Right renal cortex interstitium (tissue), 3 donors: ENCODE data around the gene MYO7B. TPM values are rescaled to one million over a fixed set of nuclear protein-coding genes. Genes with fewer than 3 reads are reported as not detected.
A peak's percentile ranks its signal among the peaks of the same experiment; 100 is the strongest.

ENCODE experiments used
- DNase-seq, 3 donors: peaks; one replicate each; pipeline ENCODE4 v3.0.0-alpha.2; 2013; ENCODE audit warnings: low read depth in 3 of 3, low spot score in 2 of 3
- polyA plus RNA-seq, 3 donors: library from polyadenylated mRNA; unstranded; fragments of 120-200 nt; gene quantifications; one replicate each; pipeline ENCODE4 v1.2.1, GENCODE V29; 2013; ENCODE audit not compliant: insufficient read length in 3 of 3

Gene MYO7B
- polyA plus RNA-seq, 3 donors = 18.0 to 22.3 (median 19.9) TPM

DNA sequence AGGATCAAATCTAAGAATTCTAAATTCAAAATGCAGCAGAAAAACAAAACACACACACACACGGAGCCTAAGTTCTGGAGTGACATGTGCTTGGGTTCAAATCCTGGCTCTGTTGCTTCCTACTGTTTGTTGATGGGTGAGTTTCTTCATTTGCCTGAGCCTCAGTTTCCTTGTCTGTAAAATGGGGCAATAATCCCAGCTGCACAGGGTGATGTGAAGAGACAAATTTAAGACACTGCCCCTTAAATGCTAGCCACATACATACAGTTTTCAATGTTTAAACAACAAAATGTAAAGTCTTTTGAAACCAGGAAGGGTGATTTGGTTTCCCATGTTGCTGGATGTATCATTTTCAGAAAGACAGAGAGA is 109.5 kb downstream of the MYO7B start:
- no peak for DNase-seq

DNA sequence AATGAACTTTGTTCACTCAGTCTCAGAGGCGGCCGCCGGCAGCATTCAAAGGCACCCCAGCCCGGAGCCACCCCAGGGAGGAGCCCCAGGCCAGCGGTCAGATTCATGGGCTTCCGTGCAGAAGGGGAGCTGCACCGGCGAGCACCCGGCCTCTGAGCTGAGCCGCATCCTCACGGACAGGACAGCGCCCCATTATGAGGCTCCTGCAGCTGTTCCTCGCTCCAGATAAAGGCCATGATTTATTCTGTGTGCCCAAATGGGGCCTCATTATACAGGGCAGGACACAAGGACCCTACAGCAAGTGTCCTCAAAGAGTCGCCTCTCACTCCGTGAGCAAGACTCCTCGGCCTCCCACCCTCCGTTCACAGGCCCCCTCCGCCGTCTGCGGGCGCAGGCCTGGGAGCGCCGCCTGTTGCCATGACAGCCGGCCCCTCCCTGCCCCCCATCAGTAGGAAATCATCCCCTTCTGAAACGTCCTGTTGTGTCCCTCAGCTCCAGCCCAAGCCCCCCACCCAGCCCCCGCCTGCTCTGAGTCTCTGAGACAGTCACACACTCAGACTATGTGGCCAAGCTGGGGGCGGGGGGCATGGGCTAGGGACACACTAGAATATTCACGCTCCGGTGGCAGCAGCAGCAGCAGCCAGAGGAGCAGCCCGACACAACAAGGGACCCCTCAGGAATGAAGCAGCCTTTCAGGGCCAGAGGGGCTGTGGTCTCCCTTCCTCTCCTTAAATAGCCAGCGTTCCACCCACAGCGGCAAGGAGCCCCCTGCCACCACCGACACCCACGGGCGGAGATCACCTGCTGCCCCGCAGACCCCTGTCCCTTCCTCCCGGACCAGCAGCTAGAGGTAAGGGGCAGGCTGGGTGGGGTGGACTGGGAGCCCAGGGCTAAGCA is 110.2 kb downstream of the MYO7B start, which contains the start of gene GPR17:
TSS of gene GPR17 (plus strand) at position 759 of the 897 bp plus-strand sequence. CDS start 4,583 bp downstream, outside the sequence.
- DNase-seq = no peak

DNA sequence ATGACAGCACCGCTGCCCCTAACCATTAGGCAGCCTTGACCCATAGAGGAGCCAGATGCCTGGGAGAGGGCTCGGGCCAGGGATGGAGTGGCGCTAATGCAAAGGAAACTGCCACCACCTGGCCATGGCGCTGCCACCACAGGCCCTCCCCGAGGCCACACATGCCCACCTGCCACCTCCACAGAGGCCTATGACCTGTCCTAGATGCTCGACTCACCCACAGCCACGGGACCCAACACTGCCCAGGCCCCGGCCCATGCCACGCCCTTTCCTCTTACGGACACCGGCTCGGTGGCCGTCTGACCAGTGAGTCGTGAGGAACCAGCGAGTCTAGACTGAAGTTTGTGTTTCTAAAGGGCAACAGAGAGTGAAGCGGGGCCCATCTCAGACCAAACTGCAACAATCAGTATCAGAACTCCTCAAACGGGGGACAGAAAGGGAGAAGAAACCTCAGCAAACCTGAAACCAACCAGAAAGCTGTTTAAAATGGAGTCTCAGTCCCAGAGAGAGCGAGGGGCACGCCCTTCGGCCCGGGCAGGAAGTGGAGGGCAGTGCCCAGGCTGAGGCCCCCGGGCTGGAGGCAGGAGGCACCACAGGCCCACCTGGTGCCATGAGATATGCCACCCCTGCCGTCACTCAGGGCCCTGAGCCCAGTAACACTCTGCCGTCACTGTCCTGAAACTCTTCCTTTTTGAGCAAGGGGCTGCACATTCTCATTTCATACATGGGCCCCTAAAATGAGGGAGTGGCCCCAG is 111.2 kb downstream of the MYO7B start:
- no peak for DNase-seq

DNA sequence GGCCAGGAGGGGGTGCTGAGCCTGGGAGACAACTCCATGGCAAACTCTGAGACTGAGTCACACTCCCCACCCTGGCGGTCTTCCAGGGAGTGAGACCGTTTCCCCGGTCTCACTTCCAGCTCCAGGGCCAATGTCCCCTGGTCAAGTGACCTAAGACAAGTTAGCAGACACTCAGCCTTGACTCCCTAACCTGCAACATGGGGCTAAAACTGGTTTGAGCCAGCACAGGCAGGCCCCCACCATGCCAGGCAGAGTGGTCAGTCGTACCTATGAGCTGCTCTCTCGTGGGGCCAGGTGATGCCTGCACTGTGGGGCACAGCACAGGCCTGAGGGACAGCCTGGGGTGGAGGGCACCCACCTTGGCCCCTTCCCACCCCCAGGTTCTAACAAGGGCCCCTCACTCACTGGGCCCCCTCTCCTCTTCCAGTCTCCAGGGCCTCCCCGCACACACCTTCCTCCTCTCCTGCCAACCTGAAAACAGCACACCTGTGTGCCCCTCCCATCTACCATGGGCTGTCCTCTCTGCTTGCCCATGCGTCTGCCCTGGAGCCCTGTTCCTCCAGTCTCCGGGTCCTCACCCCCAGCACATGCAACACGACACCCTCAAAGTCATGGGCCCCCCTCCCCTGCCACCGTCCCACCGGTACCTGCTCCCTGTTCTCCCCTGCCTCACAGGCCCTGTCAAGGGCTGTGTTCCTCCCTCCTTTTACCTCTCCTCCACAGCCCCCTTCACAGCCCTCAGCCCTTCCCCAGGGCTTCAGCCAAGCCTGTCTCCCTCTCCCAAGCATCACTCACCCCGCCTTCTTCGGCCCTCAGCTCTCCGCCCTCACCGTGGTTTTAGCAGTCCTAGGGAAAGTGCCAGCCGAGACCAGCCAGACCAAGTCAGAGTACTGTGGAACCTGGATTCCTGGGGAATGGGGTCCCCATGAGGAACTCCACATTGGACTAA is 112.0 kb downstream of the MYO7B start:
- DNase-seq = no peak

DNA sequence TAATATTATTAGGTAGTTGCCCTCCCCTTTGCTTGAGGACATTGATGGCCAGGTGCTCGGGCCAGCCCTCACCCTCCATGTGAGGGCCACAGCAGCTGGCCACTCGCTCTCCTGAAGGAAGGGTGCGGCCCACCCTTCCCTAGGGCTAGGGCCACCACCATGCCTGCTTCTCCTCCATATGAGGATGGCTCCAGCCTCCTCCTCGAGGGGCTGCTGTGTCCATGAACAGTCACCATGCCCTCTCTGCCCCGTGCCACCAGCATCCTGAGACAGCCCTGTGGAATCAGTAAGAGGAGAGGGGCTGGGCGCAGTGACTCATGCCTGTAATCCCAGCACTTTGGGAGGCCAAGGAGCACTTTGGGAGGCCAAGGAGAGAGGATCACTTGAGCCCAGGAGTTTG is 112.8 kb downstream of the MYO7B start:
- DNase-seq = no peak

DNA sequence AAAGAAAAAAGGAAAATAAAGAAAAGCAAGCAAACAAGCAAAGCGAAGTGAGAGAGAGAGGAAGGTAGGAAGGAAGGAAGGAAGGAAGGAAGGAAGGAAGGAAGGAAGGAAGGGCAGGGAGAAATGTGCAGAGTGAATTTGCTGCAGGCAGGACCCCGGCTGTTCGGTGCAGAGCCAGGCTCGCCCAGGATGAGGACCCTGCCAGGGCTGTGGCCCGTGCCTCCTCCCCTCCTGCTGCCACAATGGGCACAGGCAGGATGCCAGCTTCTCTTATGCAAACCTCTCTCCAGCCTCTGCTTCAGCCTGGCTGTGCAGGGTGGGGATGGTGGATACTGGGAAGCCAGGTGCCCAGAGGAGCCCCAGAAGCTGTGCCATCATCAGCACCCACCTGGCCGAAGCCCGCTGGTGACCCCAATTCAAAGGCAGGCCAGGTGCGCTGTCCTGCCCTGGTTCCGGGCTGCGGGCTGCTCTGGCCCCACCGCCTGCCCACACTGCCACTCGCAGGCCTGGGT is 113.7 kb downstream of the MYO7B start:
- no peak for DNase-seq

DNA sequence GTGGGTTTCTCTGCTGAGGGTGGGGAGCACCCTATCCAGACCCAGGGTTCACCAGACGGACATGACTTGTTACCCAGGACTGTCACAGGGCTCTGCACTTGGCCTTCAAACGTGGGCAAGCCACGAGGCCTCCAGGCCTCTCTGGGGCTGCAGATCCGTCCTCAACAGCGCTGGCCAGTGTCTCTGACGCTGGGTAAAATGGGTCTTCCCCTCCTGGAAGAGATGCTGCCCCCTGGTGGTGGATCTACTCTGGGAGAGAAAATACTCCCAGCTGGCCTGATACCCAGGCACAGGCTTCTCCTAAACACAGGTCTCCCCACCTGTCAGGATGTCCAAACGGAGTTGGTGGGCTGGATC is 114.2 kb downstream of the MYO7B start:
- DNase-seq = peak in 2 of 3 donors; percentile 61 to 63

DNA sequence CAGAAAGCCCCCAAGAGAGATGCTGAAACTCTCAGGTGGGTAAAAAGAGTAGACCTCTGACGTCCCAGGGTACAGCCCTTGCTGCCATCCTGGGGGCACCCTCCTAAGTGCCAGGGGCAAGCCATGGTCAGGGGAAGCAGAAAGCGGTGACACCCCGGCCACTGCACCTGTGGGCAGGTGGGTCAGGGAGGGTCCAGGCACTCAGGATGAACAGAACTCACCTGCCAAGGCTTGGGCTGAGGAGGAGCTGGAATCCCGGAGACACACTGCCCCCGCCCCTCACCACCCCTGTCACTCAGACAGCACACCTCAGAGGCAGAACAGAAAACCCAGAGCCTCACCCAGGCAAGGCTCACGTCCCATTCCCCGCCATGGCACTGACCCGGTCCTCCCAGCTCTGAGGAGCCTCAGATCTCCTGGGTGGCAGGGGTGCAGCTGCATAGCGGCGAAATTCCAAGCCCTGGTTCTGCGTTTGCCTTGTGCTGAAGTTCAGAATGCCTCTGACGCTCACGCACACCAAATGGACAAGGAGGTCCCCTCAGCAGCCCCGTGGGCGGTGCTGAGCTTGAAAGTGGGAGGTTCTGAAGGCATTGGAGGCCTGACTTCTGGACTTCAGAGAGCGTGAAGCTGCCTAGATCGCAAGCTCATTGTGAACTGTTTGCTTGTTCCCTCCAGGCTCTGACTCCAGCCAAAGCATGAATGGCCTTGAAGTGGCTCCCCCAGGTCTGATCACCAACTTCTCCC is 114.7 kb downstream of the MYO7B start:
- DNase-seq = no peak

DNA sequence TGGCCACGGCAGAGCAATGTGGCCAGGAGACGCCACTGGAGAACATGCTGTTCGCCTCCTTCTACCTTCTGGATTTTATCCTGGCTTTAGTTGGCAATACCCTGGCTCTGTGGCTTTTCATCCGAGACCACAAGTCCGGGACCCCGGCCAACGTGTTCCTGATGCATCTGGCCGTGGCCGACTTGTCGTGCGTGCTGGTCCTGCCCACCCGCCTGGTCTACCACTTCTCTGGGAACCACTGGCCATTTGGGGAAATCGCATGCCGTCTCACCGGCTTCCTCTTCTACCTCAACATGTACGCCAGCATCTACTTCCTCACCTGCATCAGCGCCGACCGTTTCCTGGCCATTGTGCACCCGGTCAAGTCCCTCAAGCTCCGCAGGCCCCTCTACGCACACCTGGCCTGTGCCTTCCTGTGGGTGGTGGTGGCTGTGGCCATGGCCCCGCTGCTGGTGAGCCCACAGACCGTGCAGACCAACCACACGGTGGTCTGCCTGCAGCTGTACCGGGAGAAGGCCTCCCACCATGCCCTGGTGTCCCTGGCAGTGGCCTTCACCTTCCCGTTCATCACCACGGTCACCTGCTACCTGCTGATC is 115.4 kb downstream of the MYO7B start:
- DNase-seq = no peak

DNA sequence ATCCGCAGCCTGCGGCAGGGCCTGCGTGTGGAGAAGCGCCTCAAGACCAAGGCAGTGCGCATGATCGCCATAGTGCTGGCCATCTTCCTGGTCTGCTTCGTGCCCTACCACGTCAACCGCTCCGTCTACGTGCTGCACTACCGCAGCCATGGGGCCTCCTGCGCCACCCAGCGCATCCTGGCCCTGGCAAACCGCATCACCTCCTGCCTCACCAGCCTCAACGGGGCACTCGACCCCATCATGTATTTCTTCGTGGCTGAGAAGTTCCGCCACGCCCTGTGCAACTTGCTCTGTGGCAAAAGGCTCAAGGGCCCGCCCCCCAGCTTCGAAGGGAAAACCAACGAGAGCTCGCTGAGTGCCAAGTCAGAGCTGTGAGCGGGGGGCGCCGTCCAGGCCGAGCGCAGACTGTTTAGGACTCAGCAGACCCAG is 115.9 kb downstream of the MYO7B start:
- DNase-seq = no peak

DNA sequence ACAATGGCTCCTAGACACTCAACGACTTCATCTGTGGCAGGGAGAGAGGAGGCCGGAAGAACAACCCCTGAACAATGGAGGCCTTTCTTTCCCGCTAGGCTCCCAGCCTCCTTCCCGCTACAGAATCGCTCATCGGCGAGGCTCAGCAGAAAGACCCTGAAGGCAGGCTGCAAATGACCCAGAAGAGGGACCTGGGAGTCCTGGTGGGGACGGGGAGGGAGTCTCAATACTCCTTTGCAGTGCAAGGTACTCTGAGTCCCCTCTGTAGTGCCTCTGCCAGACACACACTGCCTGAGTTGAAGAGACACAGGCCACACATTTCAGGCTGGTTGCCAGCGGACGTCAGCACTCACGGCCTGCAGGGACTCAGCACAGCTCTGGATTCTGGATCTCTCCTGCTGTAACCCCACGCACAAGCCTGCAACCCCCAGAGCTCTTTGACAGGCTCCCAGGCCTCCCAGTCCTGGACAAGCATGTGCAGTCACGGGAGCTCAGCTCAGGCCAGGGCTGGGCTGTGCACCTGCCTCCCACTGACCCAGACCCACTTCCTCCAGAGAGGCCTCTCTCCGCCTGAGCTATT is 116.6 kb downstream of the MYO7B start:
- DNase-seq = no peak

DNA sequence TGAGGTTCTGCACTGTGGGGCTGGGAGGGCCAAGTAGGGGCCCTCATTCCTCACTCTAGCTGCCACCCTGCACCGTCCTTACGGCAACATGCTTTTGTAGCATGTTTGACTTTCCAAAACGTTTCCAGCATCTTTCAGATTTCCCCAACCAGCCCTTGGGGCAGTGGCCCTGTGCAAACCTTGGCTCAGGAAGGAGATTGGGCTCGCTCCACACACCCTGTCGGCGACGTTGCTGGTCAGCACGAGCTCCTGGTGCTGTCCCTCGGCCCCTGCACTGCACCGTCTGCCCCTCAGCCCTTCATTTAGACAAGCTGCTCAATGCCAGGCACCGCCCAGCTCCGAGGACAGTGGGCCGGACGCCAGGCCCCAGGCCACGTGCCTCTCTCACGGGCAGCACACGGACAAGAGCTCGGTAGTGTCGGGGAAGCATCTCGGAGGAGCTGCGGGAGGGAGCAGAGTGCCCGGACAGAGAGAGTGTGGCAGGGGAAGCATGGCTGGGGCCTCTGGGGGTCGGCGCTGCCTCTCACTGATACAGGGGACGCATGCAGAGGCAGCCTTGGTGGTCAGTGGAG is 117.4 kb downstream of the MYO7B start:
- DNase-seq = no peak

DNA sequence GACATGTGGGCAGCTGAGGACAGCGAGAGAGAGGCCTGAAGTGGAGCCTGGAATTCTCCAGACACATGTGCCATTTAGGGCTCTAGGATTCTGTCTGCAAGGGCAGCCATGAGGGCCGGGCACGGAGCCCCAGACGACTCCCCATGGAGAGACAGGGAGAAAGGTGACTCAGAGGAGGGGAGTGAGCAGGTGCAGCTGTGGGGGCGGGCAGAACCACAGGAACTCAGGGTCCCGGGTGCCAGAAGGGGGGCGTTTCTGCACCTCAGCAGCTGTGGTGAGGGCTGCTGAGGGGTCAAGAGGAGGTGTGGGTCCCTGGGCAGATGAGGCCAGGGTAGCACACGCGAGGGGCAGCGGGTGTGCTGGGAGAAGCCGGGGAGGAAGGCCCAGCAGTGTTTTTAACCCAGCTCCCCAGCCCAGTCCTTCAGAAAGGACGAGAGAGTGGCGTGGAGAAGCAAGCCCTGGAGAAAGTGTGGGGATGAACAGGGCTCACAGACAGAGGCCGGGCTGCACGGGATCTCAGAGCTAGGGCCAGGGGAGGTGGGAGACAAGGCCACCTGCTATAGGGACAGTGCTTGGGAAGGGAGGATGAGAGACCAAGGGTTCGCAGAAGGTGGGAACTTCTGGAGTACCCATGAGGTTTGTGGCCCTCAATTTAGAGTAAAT is 118.1 kb downstream of the MYO7B start:
- no peak for DNase-seq

DNA sequence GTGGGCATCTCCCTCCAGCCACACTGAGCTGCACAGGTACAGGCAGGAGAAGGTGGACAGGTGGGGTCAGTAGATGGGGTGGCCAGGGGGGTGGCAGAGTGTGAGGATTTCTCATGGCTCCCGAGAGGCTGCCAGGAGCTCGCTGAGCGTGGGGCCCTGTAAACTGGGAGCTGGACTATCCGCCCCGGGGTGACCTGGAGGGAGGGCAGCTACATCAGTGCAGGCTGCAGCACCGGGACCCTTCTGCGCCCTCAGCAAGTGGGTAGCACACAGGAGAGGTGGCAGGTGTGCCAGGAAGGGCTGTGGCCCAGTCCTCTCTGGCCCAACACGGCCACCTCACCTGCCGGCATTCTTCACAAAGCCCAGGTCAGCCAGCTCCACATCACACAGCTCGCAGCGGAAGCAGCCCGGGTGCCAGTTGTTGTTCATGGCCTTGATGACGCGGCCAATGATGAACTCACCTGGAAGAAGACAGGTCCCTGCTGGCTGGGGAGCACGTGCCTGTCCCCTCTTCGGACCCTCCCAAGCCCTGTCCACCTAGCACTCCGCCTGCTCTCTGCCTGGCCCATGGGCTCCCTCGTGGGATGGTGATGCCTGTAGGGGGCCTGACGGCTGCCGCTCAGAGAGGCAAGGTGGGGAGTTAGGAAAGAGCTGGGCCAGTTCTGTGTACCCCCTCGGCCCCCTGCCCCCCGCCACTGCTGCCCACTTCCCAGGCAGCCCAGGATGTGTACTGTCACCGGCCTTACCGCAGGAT is 118.8 kb downstream of the MYO7B start:
- no peak for DNase-seq

DNA sequence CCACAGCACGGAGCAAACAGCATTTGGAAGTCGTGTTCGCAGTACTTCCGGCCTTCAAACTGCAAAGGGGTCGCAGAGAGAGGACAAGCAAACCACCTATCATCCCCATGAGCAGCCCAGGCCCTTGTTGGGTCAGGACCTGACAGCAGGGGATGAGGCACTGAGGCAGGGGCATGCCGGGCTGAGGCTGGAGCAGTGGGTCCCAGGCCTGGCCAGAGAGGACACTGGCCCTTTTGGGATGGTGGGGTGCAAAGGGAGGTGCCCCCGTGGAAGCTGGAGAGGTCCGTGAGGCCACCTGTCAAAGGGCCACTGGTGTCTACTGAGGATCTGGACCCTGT is 119.3 kb downstream of the MYO7B start:
- no peak for DNase-seq

DNA sequence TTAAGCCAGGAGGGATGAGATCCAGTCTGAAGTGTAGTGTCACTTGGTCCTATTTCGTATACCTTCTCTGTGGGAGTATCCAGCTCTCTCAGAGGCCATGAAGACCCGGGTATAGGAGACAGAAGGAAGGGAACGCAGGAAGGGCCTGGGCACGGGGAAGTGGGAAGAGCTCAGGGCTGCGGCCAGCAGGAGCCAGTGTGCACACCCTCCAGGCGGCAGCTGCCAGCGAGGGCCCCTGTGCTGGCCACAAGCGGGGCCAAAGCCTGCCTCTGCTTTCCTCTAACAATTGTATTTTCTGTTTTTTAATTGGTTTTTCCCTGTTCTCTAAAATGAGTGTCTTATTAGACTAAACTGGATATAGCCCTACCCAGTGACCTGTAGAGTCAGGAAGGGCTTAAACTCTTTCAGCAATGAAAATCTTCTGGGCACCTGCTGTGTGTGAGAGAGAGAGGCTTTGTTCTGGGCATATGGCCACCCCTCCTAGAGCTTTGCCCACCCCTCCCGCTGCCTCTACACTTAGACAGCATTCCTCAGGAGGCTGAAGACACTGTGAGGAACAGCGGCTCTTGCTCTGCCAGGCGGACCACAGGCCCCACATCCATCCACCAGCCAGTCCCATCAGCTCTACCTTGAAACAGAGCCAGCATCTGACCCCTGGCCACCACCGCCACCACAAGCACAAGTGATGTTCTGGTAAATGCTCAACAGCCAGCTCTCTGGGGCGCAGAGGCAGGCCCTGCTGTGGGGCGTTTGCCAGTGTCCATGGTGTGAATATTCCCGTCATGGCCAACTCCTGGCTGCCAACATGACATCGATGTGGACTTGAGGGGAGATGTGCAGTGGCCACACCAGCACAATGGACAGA is 120.0 kb downstream of the MYO7B start:
- DNase-seq = no peak
